ENCODE data around the gene RAB3B.

Gene RAB3B

DNA sequence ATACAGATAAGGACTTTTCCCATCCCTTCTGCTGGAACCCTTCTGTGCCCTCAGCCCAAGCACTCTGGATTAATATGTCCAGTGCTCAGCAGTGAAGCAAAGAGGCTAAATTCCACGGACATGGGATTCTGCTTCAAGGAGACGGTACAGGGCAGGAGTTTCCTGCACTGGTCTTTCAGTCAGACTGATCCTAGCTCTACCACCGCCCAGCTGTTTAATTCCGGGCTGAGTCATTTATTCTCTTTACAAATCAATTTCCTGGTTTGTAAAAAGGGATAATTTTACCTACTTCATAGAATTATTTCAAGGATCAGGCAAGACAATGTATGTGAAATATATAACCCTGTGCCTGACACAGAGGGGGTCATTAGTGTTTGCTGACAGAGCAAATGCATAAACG is 70.4 kb downstream of the RAB3B start:
- TF ChIP-seq SPI1 (IDR thresholded peaks at IDR 0.05; ENCODE audit: borderline replicate concordance, low read depth): no peak
- no peak for TF ChIP-seq GABPA (IDR thresholded peaks at IDR 0.05; ENCODE audit: low read depth)
- TF ChIP-seq, protein P1, sequence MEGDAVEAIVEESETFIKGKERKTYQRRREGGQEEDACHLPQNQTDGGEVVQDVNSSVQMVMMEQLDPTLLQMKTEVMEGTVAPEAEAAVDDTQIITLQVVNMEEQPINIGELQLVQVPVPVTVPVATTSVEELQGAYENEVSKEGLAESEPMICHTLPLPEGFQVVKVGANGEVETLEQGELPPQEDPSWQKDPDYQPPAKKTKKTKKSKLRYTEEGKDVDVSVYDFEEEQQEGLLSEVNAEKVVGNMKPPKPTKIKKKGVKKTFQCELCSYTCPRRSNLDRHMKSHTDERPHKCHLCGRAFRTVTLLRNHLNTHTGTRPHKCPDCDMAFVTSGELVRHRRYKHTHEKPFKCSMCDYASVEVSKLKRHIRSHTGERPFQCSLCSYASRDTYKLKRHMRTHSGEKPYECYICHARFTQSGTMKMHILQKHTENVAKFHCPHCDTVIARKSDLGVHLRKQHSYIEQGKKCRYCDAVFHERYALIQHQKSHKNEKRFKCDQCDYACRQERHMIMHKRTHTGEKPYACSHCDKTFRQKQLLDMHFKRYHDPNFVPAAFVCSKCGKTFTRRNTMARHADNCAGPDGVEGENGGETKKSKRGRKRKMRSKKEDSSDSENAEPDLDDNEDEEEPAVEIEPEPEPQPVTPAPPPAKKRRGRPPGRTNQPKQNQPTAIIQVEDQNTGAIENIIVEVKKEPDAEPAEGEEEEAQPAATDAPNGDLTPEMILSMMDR (IDR thresholded peaks at IDR 0.05; ENCODE audit: insufficient read depth, low read length): no peak
- H3K4me3 ChIP-seq (replicated peaks; ENCODE audit: insufficient read depth, low read length): no peak overlapping the region
- no peak for DNase-seq (ENCODE audit: low read depth in 1 of 2, low spot score in 1 of 2)
- peaks cover 9% of the 10 kb centered on the region for H3K27me3 ChIP-seq (ENCODE audit: insufficient read depth, poor library complexity, severe bottlenecking)
- H3K27ac ChIP-seq (replicated peaks): no peak overlapping the region

DNA sequence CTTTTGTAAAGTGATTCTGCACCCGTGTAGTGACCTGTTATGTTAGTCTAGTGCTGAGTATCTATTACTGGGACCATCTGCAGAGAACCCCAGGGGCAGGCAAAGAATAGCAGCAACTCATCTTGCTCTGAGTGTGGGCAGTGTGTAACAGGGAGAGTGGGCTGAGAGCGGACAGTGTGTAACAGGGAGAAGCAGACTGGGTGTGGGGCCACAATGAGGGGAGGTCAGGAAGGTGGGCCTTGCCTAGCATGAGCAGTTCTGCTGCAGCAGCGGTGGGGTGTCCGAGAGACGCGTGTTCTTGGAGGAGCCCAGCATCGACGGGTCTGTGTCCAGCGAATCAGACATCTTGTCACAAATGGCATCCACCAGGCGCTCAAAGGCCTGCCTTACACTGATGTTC is 70.8 kb downstream of the RAB3B start:
- TF ChIP-seq GABPA (IDR thresholded peaks at IDR 0.05; ENCODE audit: low read depth) (no peak), SPI1 (IDR thresholded peaks at IDR 0.05; ENCODE audit: borderline replicate concordance, low read depth) (no peak), POLR2AphosphoS5 (IDR thresholded peaks at IDR 0.05; ENCODE audit: low read depth) (no peak)
- TF ChIP-seq, protein P2, sequence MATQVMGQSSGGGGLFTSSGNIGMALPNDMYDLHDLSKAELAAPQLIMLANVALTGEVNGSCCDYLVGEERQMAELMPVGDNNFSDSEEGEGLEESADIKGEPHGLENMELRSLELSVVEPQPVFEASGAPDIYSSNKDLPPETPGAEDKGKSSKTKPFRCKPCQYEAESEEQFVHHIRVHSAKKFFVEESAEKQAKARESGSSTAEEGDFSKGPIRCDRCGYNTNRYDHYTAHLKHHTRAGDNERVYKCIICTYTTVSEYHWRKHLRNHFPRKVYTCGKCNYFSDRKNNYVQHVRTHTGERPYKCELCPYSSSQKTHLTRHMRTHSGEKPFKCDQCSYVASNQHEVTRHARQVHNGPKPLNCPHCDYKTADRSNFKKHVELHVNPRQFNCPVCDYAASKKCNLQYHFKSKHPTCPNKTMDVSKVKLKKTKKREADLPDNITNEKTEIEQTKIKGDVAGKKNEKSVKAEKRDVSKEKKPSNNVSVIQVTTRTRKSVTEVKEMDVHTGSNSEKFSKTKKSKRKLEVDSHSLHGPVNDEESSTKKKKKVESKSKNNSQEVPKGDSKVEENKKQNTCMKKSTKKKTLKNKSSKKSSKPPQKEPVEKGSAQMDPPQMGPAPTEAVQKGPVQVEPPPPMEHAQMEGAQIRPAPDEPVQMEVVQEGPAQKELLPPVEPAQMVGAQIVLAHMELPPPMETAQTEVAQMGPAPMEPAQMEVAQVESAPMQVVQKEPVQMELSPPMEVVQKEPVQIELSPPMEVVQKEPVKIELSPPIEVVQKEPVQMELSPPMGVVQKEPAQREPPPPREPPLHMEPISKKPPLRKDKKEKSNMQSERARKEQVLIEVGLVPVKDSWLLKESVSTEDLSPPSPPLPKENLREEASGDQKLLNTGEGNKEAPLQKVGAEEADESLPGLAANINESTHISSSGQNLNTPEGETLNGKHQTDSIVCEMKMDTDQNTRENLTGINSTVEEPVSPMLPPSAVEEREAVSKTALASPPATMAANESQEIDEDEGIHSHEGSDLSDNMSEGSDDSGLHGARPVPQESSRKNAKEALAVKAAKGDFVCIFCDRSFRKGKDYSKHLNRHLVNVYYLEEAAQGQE (IDR thresholded peaks at IDR 0.05; ENCODE audit: insufficient replicate concordance, low read depth): no peak
- TF ChIP-seq, protein P1 (IDR thresholded peaks at IDR 0.05; ENCODE audit: insufficient read depth, low read length): no peak
- Histone ChIP-seq H3K4me3 (replicated peaks; ENCODE audit: insufficient read depth, low read length) (no peak overlapping the region), H3K27me3 (ENCODE audit: insufficient read depth, poor library complexity, severe bottlenecking) (peaks cover 9% of the 10 kb centered on the region), H3K27ac (replicated peaks) (no peak overlapping the region)
- no peak for DNase-seq (ENCODE audit: low read depth in 1 of 2, low spot score in 1 of 2)

DNA sequence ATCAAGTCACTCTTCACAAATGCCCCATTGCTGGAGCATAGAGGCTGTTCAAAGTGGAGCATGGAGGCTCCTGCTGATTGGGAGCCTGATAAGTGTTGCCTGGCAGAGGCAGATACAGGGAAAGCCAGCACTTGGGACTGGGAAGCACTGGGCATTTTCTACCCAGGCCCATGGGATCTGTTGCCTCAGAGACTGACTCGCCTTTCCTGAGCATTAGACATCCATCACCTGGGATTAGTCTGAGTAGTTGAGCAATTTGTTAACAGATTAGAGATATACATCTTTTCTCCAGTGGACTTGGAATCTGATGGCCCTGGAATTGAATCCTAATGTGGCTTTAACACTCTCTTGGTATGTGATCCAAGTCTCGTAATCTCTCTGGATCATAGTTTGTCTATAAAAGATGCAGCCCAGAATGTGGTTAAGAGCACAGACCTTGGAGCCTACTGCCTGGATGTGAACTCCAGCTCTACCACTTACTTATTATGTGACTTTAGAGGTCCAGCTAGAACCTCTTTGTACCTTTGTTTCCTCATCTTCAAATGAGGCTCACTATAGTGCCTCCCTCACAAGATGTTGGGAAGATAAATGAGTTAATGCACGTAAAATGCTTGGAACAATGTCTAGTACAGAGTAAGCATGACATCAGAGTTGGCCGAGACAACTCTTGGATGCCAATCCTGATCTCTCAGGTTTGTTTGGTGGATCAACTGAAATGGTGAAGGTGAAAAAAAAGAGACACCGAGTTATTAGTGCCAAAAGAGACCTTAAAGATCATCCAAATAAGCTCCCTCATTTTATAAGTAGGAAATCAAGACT is 73.7 kb downstream of the RAB3B start:
- TF ChIP-seq, protein P1 (IDR thresholded peaks at IDR 0.05; ENCODE audit: insufficient read depth, low read length): no peak
- TF ChIP-seq, protein P2 (IDR thresholded peaks at IDR 0.05; ENCODE audit: insufficient replicate concordance, low read depth): no peak
- no peak for TF ChIP-seq GABPA (IDR thresholded peaks at IDR 0.05; ENCODE audit: low read depth)
- no peak for TF ChIP-seq POLR2AphosphoS5 (IDR thresholded peaks at IDR 0.05; ENCODE audit: low read depth)
- TF ChIP-seq SPI1 (IDR thresholded peaks at IDR 0.05; ENCODE audit: borderline replicate concordance, low read depth): no peak
- peaks cover 9% of the 10 kb centered on the region for H3K27me3 ChIP-seq (ENCODE audit: insufficient read depth, poor library complexity, severe bottlenecking)
- no peak overlapping the region for H3K4me3 ChIP-seq (replicated peaks; ENCODE audit: insufficient read depth, low read length)
- no peak overlapping the region for H3K27ac ChIP-seq (replicated peaks)
- no peak for DNase-seq (ENCODE audit: low read depth in 1 of 2, low spot score in 1 of 2)
